Measurements from ENCODE around the gene ASCL5. TPM values are rescaled to one million over a fixed set of nuclear protein-coding genes. Genes with fewer than 3 reads are reported as not detected.

The ASCL5 gene
- total and polyA plus RNA-seq, 10 of the 15 experiments (the other 5 are each of a cell fraction or from before 2014, with no cell fraction given) = 0.04 TPM; not detected in 9

DNA sequence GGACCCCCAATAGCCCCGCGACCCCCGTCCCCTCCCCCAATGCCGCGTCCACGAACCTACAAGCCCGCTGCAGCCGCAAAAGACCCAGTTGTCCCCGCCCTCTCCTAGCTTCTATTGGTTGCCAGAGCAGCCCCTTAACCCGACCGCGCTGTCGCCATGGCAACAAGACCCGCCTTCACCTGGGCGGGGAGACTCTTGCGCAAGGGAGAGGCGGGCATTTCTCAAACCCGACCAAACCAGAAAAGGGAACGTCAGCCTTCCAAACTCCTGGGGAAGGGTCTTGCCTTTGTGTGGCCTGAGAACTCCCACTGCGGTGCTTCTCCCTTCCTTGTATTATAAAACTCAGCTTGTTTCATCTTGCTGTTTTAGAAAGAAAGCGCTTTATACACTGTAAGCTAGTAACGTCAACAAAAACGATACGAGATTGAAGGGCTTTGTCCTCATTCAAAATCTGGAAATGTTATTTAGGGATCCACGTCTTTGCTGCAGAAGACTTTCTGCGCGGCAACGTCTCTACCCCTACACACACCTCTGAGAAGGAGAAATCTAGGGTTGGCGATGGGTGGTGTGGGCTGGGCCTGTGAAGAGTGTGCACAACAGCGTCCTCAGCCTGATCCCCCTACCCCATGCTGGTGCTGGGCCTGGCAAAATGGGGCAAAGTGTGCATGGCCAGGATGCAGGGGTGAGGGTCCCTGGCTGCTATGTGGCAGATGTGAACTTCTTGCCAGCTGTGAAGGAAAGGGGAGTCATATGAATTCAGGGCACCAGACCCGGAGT lies 27.6 kb upstream of the ASCL5 start, which contains the start of gene TMEM9:
TMEM9 (minus strand) TSS at position 86 of the 777 bp plus-strand sequence. CDS start 551 bp downstream, outside the sequence.
- peaks cover 5% of the 10 kb centered on the region; the same call in 1 of the 2 replicates for H3K79me2 ChIP-seq (ENCODE audit: control insufficient read depth, insufficient read depth, low read length)
- intact Hi-C loops (cut with micrococcal nuclease; ENCODE audit: unreplicated experiment) (loop anchor here (1.0 kb wide), 1 partner anchor 16 kb away; no protein-coding TSS in a partner anchor), in situ Hi-C loops (cut with MboI) (no loop called here)
- FAIRE-seq = peak; percentile 99
- H3K36me3 ChIP-seq (ENCODE audit: control insufficient read depth in 2 of 2, insufficient read depth in 2 of 2, low read length in 1 of 2) = 0 out of 4 replicates have a peak, but pooled peaks cover 0 to 4% of the 10 kb centered on the region in 2 experiments
- ChIA-PET POLR2A (interaction anchor here (0.6 to 1.1 kb wide), 4 partner anchors 14 to 462 kb away, joined by 3 to 5 read pairs (median 4); no protein-coding TSS in a partner anchor), RAD21 (ENCODE audit: unreplicated experiment) (interaction anchor here (1.0 to 1.2 kb wide), 5 partner anchors 14 to 532 kb away, joined by 4 to 5 read pairs (median 5); no protein-coding TSS in a partner anchor), SMC1A (ENCODE audit: uncharacterized antibody, unreplicated experiment) (interaction anchor here (1.0 to 1.5 kb wide), 3 partner anchors 14 to 29 kb away, joined by 3 to 4 read pairs (median 3); no protein-coding TSS in a partner anchor), CTCF (interaction anchor here (0.9 to 2.9 kb wide), 11 partner anchors 9 to 248 kb away, joined by 3 to 12 read pairs (median 4); no protein-coding TSS in a partner anchor)
- peak within 1 kb of the TSS; percentile 69 for H3K4me3 ChIP-seq
- BruUV-seq (replicated peaks) = no TSS peak
- peak within 1 kb of the TSS; percentile 90 for H3K4me2 ChIP-seq (ENCODE audit: control insufficient read depth, insufficient read depth)
- peak within 1 kb of the TSS; percentile 99 for H2AFZ ChIP-seq (ENCODE audit: control insufficient read depth, low read depth, low read length)
- DNase-seq (ENCODE audit: low read depth, low spot score) = peak; percentile 83
- peak within 1 kb of the TSS; percentile 57 for H3K27ac ChIP-seq (ENCODE audit: control insufficient read depth, insufficient read depth)
- peak; percentile 98 for ATAC-seq
- H3K9me3 ChIP-seq (replicated peaks; ENCODE audit: control insufficient read depth, insufficient read depth, low read length) = no peaks in the 10 kb centered on the region
- peak within 1 kb of the TSS; percentile 40 for H3K9ac ChIP-seq (ENCODE audit: control insufficient read depth, insufficient read depth, low read length)
- no peaks in the 10 kb centered on the region; a peak in 1 of 4 replicates for H3K27me3 ChIP-seq (replicated peaks in 1 of 2; ENCODE audit: control insufficient read depth in 2 of 2, insufficient read depth in 2 of 2, low read length in 1 of 2)
- H4K20me1 ChIP-seq (ENCODE audit: control insufficient read depth, insufficient read depth) = no peaks in the 10 kb centered on the region
- peaks cover 12% of the 10 kb centered on the region for H3K4me1 ChIP-seq (ENCODE audit: control insufficient read depth, insufficient read depth, low read length)
- 9% methylated on average over 31 of the region's 31 CpGs for WGBS (ENCODE audit: insufficient coverage, insufficient replicate concordance, low lambda C conversion rate, missing lambda C conversion rate)
- TF ChIP-seq SIX5 (IDR thresholded peaks at IDR 0.05; ENCODE audit: low read depth, low read length, severe bottlenecking) (peak; percentile 12), BHLHE40 (IDR thresholded peaks at IDR 0.05; ENCODE audit: borderline replicate concordance in 1 of 2, low read depth in 2 of 2, low read length in 1 of 2) (no peak), NFXL1 (IDR thresholded peaks at IDR 0.05; ENCODE audit: borderline replicate concordance) (no peak), RELA (IDR thresholded peaks at IDR 0.05; ENCODE audit: borderline replicate concordance, partially characterized antibody) (peak; percentile 21), TAF1 (IDR thresholded peaks at IDR 0.05; ENCODE audit: borderline replicate concordance, low read depth, low read length) (no peak), RUNX3 (IDR thresholded peaks at IDR 0.05; ENCODE audit: low read length) (peak; percentile 54; the same call in 1 of the 2 replicates), HDAC6 (IDR thresholded peaks at IDR 0.05; ENCODE audit: unreplicated experiment) (no peak), EP300 (IDR thresholded peaks at IDR 0.05; ENCODE audit: borderline replicate concordance in 1 of 2, control insufficient read depth in 1 of 2, low read depth in 2 of 2, low read length in 2 of 2) (no peak), CHD2 (IDR thresholded peaks at IDR 0.05; ENCODE audit: borderline replicate concordance, low read depth, low read length) (peak; percentile 85), FOXK2 (IDR thresholded peaks at IDR 0.05) (no peak), NBN (IDR thresholded peaks at IDR 0.05) (no peak), CEBPZ (IDR thresholded peaks at IDR 0.05; ENCODE audit: low read depth, low read length) (peak; percentile 32; the same call in 1 of the 2 replicates), CHD4 (IDR thresholded peaks at IDR 0.05) (no peak), ZZZ3 (IDR thresholded peaks at IDR 0.05; ENCODE audit: control insufficient read depth, insufficient read length, low read depth) (no peak)
- TF ChIP-seq, protein P1, sequence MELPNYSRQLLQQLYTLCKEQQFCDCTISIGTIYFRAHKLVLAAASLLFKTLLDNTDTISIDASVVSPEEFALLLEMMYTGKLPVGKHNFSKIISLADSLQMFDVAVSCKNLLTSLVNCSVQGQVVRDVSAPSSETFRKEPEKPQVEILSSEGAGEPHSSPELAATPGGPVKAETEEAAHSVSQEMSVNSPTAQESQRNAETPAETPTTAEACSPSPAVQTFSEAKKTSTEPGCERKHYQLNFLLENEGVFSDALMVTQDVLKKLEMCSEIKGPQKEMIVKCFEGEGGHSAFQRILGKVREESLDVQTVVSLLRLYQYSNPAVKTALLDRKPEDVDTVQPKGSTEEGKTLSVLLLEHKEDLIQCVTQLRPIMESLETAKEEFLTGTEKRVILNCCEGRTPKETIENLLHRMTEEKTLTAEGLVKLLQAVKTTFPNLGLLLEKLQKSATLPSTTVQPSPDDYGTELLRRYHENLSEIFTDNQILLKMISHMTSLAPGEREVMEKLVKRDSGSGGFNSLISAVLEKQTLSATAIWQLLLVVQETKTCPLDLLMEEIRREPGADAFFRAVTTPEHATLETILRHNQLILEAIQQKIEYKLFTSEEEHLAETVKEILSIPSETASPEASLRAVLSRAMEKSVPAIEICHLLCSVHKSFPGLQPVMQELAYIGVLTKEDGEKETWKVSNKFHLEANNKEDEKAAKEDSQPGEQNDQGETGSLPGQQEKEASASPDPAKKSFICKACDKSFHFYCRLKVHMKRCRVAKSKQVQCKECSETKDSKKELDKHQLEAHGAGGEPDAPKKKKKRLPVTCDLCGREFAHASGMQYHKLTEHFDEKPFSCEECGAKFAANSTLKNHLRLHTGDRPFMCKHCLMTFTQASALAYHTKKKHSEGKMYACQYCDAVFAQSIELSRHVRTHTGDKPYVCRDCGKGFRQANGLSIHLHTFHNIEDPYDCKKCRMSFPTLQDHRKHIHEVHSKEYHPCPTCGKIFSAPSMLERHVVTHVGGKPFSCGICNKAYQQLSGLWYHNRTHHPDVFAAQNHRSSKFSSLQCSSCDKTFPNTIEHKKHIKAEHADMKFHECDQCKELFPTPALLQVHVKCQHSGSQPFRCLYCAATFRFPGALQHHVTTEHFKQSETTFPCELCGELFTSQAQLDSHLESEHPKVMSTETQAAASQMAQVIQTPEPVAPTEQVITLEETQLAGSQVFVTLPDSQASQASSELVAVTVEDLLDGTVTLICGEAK (IDR thresholded peaks at IDR 0.05; ENCODE audit: borderline replicate concordance) = peak; percentile 68; the same call in 1 of the 2 replicates
